ENCODE results near the gene FBN1. TPM values are rescaled to one million over a fixed set of nuclear protein-coding genes. Genes with fewer than 3 reads are reported as not detected.

Gene FBN1
- total RNA-seq, 1 experiment from 2014 or later, result 0.43 TPM

GRCh38 chr15:48469271-48469670 lies 176.2 kb downstream of the FBN1 start:
- POLR2A ChIA-PET, result no interaction called here
- CTCF ChIA-PET, result no interaction called here
- H3K27me3 ChIP-seq (replicated peaks; ENCODE audit: control insufficient read depth, insufficient read depth, low read length), result no peaks in the 10 kb centered on the region
- BruUV-seq (replicated peaks), result no TSS peak
- peaks cover 2% of the 10 kb centered on the region for H3K27me3 Mint-ChIP-seq (ENCODE audit: insufficient read depth, unreplicated experiment)
- no peaks in the 10 kb centered on the region for H3K4me1 ChIP-seq
- H3K4me3 Mint-ChIP-seq (ENCODE audit: unreplicated experiment), result no peak overlapping the region
- no peak for DNase-seq
- no peaks in the 10 kb centered on the region for H3K9me3 Mint-ChIP-seq (ENCODE audit: unreplicated experiment)
- intact Hi-C loops (cut with micrococcal nuclease; ENCODE audit: unreplicated experiment), result no loop called here
- no peaks in the 10 kb centered on the region for H3K9me3 ChIP-seq
- TF ChIP-seq CTCF (IDR thresholded peaks at IDR 0.05; ENCODE audit: insufficient read depth in 1 of 2, low read depth in 1 of 2, low read length in 1 of 2, severe bottlenecking in 1 of 2, unreplicated experiment in 1 of 2), result no peak
- no peaks in the 10 kb centered on the region for H3K4me1 Mint-ChIP-seq (ENCODE audit: low read depth, unreplicated experiment)
- H3K36me3 ChIP-seq (ENCODE audit: control insufficient read depth, insufficient read depth, low read length), result no peaks in the 10 kb centered on the region
- H3K36me3 Mint-ChIP-seq (ENCODE audit: insufficient read depth, unreplicated experiment), result no peaks in the 10 kb centered on the region
- H3K27ac Mint-ChIP-seq (ENCODE audit: unreplicated experiment), result no peak overlapping the region
- H3K4me3 ChIP-seq (ENCODE audit: low read depth, low read length), result no peak overlapping the region

GRCh38 chr15:48467801-48468200 lies 177.7 kb downstream of the FBN1 start:
- POLR2A ChIA-PET, result no interaction called here
- DNase-seq, result no peak
- no peaks in the 10 kb centered on the region for H3K36me3 Mint-ChIP-seq (ENCODE audit: insufficient read depth, unreplicated experiment)
- no peak overlapping the region for H3K4me3 ChIP-seq (ENCODE audit: low read depth, low read length)
- no peak overlapping the region for H3K27ac Mint-ChIP-seq (ENCODE audit: unreplicated experiment)
- H3K9me3 ChIP-seq, result no peaks in the 10 kb centered on the region
- CTCF ChIA-PET, result no interaction called here
- TF ChIP-seq CTCF (IDR thresholded peaks at IDR 0.05; ENCODE audit: insufficient read depth in 1 of 2, low read depth in 1 of 2, low read length in 1 of 2, severe bottlenecking in 1 of 2, unreplicated experiment in 1 of 2), result no peak
- no peaks in the 10 kb centered on the region for H3K9me3 Mint-ChIP-seq (ENCODE audit: unreplicated experiment)
- H3K4me1 Mint-ChIP-seq (ENCODE audit: low read depth, unreplicated experiment), result no peaks in the 10 kb centered on the region
- H3K4me3 Mint-ChIP-seq (ENCODE audit: unreplicated experiment), result no peak overlapping the region
- H3K4me1 ChIP-seq, result no peaks in the 10 kb centered on the region
- intact Hi-C loops (cut with micrococcal nuclease; ENCODE audit: unreplicated experiment), result no loop called here
- peaks cover 2% of the 10 kb centered on the region for H3K27me3 Mint-ChIP-seq (ENCODE audit: insufficient read depth, unreplicated experiment)
- H3K27me3 ChIP-seq (replicated peaks; ENCODE audit: control insufficient read depth, insufficient read depth, low read length), result no peaks in the 10 kb centered on the region
- BruUV-seq (replicated peaks), result no TSS peak
- no peaks in the 10 kb centered on the region for H3K36me3 ChIP-seq (ENCODE audit: control insufficient read depth, insufficient read depth, low read length)

DNA sequence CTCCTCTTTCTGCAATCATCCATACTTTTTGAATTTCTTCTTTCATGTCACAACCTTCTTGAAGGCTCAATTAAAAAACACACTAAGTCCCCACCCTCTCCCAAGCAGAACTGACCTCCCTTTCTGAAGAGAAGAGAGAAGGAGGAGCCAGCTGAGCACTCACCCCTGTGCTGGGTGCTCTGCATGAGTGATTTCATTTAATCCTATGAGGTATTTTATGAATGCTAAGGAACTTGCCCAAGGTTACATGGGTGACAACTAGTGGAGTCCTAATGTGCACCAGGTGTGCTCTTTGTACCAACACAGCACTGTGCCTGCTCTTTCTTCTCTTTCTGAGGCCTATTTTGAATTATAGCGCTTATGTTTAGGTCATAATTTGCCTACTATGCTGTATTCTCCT lies 178.7 kb downstream of the FBN1 start:
- Mint-ChIP-seq H3K27ac (ENCODE audit: unreplicated experiment) (no peak overlapping the region), H3K9me3 (ENCODE audit: unreplicated experiment) (no peaks in the 10 kb centered on the region), H3K4me1 (ENCODE audit: low read depth, unreplicated experiment) (no peaks in the 10 kb centered on the region), H3K4me3 (ENCODE audit: unreplicated experiment) (no peak overlapping the region), H3K36me3 (ENCODE audit: insufficient read depth, unreplicated experiment) (no peaks in the 10 kb centered on the region), H3K27me3 (ENCODE audit: insufficient read depth, unreplicated experiment) (peaks cover 2% of the 10 kb centered on the region)
- Histone ChIP-seq H3K4me1 (no peaks in the 10 kb centered on the region), H3K9me3 (no peaks in the 10 kb centered on the region), H3K36me3 (ENCODE audit: control insufficient read depth, insufficient read depth, low read length) (no peaks in the 10 kb centered on the region), H3K4me3 (ENCODE audit: low read depth, low read length) (no peak overlapping the region), H3K27me3 (replicated peaks; ENCODE audit: control insufficient read depth, insufficient read depth, low read length) (no peaks in the 10 kb centered on the region)
- ChIA-PET POLR2A (no interaction called here), CTCF (no interaction called here)
- no TSS peak for BruUV-seq (replicated peaks)
- no peak for DNase-seq
- intact Hi-C loops (cut with micrococcal nuclease; ENCODE audit: unreplicated experiment), result no loop called here
- no peak for TF ChIP-seq CTCF (IDR thresholded peaks at IDR 0.05; ENCODE audit: insufficient read depth in 1 of 2, low read depth in 1 of 2, low read length in 1 of 2, severe bottlenecking in 1 of 2, unreplicated experiment in 1 of 2)
